ENCODE data around the gene DEAF1.

Gene DEAF1

DNA sequence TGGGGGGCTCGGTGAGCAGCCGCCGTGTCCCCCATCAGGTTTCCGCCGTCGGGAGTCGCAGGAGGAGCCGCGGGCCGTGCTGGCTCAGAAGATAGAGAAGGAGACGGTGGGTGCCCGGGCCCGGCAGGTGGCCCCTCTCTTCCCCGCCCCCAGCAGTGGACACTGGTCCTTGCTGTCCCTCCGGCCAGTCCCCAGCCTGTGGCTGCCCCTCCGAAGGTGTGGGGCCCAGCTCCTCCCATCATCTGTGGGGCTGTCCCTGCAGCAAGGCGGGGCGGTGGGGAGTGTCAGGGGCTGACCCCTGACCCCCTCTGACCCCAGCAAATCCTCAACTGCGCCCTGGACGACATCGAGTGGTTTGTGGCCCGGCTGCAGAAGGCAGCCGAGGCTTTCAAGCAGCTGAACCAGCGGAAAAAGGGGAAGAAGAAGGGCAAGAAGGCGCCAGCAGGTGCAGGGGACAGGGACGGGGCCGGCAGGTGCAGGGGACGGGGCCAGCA, 26.3 kb upstream of the DEAF1 start:
- DNase-seq (ENCODE audit: low spot score) = no peak

DNA sequence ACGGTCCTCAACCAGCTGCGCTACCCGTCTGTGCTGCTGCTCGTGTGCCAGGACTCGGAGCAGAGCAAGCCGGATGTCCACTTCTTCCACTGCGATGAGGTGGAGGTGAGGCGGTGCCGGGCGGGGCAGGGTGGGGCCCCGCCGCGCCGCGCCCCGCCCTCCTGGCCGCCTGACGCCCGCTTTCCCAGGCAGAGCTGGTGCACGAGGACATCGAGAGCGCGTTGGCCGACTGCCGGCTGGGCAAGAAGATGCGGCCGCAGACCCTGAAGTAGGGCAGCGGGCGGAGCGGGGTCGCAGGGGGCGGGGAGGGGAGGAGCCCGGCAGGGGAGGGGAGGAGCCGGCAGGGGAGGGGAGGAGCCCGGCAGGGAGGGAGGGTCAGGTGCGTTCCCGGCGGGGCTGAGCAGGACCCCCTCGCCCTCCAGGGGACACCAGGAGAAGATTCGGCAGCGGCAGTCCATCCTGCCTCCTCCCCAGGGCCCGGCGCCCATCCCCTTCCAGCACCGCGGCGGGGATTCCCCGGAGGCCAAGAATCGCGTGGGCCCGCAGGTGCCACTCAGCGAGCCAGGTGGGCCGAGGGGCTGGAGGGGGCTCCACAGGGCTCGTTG, 25.7 kb upstream of the DEAF1 start:
- no peak for DNase-seq (ENCODE audit: low spot score)

DNA sequence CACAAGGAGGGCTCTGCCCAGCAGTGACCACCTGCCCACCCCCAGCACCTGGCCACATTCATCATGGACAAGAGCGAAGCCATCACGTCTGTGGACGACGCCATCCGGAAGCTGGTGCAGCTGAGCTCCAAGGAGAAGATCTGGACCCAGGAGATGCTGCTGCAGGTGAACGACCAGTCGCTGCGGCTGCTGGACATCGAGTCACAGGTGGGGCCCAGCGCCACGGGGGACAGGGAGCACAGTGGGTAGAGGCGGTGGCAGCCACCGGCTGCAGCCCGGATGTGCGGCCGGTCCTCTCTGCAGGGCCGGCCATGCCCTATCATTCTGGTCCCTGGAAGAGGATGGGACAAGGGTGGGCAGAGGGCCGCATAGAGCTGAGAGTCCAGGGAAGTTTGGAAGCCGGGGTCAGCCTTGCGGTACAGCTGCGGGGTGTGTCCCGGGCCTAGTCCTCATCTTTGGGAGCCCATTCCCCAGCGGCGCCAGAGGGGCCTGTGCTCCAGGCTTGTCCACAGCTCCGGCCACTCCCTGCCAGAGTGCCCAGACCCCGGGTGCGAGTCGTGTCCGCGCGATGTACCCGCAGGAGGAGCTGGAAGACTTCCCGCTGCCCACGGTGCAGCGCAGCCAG, 25.1 kb upstream of the DEAF1 start:
- DNase-seq (ENCODE audit: low spot score) = no peak

DNA sequence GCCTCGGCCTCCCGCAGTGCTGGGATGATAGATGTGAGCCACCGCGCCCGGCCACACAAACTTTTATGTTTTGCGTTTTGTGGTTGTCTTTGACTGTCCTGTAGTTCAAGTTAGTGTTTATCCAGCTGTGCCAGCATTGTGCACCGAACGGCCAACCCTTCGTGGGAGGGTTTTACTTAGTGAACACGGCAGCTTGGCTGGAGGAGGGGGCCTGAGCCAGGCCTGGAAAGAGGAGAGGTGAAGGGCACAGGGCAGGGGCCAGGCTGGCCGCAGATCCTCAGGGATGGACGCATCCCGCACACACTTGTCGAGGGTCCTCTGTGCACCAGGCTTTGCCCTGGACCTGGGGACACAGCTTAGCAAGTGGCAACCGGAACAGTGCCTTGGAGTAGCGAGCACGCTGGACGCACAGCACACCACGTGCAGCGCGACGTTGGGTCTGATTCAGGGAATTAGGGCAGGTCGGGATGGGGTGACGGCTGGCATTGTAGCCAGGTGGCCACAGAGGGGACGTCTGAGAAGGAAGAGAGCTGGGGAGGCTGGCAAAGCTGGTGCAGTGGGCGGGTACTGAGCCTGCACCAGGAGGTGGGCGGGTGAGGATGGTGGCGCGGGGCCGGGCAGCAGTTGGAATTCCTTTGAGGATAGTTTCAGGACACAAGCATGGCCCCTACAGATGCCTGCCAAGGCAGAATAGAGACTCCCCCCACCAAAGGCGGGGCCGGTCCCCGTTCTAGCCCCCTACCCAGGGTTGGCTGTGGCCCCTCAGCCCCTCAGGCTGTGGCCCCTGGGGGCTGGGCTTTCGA, 24.4 kb upstream of the DEAF1 start:
- no peak for DNase-seq (ENCODE audit: low spot score)

DNA sequence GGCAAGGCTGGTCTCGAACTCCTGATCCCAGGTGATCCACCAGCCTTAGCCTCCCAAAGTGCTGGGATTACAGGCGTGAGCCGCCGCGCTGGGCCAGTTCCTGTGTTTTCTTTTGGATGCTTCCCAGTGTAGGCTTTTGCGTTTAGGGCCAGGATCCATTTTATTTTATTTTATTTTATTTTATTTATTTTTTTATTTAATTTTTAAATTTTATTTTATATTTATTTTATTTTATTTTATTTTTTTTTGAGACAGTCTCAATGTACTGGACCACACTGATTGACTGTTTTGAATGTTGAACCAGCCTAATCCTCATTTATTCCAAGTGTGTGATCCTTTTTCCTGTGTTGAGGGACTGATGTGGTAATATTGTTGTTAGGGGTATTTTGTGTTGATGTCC, 19.4 kb upstream of the DEAF1 start:
- DNase-seq (ENCODE audit: low spot score) = no peak

DNA sequence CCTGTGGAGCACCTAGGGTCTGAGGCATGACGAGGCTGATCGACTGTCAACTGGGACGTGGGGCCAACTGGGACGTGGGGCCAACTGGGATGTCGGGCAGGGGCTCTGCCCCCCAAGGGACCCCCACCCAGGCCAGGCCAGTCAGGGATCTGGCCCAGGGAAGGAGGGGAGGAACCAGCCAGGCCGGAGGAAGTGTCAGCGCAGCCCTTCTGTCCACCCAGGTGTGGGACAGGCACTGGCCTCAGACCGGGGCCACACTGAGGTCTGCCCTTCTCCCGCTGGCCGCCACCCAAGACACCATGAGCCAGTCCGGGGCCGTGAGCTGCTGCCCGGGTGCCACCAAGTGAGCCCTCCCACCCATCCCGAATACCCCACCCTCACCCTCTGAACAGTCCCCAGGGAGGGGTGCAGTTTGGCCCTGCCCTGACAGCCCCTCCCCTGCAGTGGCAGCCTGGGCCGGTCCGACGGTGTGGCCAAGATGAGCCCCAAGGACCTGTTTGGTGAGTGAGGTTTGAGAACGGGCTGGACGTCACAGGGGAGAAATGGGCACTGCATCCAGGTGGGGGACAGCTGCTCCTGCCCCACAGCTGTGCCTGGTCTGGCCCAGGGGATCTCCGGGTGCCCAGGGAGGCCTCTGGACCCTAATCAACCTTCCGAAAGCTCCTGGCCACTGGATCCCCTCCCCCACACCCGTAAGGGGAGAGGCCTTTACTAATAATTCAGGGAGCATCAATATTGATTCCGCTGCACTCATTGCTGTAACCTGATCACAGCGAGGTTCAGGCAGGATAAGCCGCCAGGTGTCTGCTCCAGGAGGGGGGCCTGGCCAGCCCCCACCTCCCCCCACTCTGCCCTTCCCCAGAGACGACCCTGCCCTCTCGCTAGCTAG, 14.3 kb upstream of the DEAF1 start:
- no peak for DNase-seq (ENCODE audit: low spot score)

DNA sequence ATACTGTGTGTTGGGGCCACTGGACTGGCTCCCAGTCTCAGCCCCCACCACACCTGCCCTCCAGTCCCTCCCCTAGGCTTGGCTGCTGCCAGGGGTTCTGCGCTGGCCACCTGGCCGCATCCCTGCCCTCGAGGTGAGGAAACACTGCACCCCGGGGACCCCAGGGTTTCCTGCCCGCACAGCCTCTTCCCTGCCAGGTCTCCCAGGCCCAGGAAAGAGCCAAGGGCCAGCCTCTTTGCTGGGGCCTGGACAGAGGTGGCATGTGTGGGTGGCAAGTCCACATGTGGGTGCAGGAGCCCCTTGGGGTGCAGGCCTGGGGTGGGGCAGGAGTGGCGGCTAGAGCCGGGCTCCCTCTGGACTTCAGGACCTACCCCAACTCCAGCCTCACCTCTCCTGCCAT, 13.5 kb upstream of the DEAF1 start:
- DNase-seq (ENCODE audit: low spot score) = no peak

DNA sequence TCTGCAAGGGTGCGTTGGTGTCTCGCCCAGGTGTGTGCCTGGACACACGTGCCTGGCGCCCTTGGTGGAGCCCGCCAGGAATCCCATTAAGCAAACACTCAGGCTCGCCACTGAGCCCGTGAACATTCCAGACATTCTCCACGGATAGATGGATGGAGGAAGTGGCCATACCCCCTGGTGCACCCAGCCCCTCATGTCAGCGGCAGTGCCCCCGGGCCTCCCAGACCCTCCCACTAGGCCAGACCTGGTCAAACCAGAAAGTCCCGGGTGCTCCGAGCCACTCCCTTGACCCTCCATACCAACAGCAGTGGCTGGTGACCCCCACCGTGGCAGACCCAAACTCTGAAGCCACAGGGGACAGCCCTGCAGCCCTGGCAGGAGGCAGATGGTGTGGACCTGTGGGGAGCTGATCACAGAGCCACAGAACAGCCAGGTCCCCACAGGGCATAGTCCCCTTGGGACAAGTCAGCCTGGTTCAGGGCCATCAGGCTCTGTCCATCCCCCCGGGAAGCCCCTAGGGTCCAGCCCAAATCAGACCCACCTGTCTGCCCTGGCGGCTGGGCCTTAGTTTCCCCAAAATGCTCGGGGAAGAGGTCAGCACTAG, 12.9 kb upstream of the DEAF1 start:
- DNase-seq (ENCODE audit: low spot score) = peak; percentile 20

DNA sequence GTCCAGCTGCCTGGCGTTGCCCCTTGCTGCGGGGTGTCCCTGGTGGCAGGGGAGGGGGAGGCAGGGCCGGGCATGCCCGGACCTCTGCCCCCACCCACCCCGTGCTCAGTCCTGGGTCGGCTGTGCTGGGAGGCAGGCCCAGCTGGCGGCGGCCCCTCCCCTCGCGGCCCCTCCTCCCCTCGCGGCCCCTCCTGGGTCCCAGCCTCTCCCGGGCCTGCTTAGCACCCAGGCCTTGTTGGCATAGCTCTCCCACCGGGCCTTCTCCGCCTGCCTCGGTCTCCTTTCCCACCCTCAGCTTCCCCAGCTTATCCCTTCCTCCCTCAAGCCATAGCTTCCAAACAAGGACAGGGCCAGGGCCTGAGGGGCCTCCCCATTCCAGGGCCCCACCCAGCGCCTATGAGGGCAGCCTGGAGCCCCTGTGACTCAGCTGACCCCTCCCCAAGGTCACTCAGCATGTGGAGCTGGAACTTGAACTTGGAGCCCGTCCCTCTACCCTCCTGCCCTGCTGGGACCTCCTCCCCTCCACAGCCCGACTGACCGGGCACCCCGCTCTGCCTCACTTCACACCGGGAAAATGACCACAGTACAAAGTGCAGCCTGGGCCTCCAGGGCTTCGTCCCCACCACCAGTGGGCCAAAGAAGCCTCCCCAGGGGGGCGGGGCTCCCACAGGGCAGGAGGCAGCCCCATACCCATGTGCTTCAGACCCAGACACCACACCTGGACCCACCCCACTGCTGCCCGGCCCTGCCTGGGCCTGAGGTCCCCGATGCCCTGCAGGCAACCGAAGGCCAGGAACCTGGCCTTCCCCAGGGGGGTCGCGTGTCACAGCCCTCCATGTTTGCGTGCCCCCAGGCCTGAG, 12.2 kb upstream of the DEAF1 start:
- peak; percentile 41 for DNase-seq (ENCODE audit: low spot score)

DNA sequence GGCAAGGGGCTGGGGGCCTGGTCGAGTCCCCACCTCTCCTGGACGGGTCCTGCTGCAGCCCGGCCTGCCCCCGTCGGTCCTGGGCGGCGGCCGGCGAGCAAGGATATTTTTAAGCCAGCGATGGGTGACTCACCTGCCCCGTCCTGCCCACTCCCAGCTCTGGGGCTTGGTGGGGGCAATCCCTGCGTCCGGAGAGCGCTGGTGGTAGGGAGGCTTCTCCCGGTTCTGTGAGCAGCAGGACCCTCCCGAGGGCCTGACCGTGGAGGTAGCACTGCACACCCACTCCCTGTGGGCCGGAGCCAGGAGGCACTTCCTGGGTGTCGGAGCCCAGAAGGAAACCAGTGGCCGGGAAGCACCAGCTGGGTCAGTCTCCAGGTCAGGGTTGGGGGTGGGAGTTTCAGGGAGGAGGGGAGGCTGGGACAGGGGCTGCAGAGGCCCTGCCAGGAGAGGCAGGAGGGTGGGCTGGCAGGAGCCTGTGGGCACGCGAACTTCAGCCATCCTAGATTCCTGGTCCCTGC, 11.5 kb upstream of the DEAF1 start:
- peak; percentile 41 for DNase-seq (ENCODE audit: low spot score)

DNA sequence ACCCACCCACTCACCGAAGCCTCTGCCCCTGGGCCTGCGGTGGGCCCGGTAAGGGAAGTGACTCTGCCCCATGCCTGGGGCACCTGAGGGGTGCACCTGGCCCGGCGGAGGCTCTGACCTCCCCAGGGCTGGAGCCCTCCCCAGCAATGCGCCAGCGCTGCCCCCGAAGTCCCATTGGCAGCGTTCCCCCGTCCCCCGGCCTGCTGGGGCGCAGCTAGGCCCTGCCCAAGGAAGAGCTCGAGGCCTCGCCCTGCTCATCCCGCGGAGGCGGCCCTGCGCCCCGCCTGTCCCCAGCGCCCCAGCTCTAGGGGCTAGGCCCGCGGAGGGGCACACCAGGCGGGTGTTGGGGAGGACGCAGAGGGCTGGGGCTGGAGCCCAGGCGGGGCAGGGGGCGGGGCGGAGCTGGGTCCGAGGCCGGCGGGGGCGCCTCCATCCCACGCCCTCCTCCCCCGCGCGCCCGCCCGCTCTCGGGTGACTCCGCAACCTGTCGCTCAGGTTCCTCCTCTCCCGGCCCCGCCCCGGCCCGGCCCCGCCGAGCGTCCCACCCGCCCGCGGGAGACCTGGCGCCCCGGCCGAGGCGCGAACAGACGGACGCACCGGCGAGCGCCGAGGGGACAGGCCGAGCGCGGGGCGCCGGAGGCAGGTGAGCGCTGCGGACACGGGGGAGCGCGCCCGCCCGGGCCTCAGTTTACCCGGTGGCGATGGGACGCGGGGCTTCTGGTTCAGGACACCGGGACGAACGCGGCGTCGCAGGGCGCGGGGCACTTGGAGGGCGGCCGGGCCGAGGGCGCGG, 10.8 kb upstream of the DEAF1 start, which contains the start of gene EPS8L2:
Gene EPS8L2 (plus strand): TSS at position 586 of the 793 bp plus-strand sequence. CDS start 3,177 bp downstream, outside the sequence.
- peak; percentile 46 for DNase-seq (ENCODE audit: low spot score)

DNA sequence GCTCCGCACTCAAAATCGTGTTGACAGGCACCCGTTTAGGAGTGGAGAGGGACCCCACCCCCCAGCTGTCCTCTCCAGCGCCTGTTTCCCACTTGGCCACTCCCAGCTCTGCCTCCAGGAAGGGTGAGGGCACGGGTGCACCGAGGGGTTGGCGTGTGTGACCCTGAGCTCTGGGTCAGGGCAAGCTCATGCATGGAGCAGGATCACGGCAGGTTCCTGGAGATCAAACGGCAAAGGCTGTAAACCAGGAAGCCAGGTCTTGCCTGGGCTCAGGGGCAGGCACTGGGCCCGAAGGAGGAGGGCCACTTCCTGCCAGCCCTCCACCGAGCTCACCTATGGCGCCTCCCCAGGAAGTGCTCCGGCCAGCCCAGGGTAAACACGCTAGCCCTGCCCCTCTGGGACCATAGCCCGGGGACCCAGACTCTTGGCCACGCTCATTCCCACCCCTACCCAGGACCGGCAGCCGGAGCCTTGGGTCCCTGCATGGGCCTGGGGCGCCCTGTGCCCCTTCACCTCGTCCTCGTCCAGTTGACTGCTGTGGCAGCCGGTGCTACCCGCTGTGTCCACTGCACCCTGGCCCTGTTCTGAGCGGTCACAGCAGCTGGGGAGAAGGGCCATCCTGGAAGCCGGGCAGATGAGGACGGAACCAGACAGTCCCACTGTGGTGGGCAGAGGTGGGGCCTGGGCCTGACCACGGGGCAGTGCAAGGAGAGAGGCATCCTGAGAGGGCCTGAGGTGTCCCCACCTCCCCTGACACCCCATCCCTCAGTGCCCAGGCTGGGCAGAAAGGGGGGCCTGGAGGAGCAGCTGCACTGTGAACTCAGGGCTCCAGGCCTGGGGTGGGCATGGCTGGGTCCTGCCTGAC, 10.0 kb upstream of the DEAF1 start:
- DNase-seq (ENCODE audit: low spot score) = no peak

DNA sequence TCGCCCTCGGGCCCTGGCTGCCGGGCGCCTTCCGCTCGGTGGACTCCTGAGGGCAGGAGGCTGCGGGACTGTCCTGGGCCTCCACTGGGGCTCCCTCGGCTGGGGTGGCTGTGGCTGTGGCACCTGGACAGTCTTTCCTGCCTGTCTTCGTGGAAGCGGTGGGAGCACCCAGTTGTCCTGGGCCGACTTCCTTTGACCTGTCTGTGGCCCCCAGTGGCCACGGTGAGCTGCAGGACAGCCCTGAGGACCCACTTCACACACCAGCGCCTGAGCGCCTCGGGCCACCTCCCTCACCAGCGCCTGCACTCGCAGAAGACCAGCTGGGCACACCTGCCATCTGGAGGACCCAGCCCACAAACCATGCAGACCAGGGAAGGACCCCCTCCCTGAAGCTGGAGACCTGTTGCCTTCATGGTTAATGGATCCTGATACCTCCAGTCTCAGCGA, 9.2 kb upstream of the DEAF1 start:
- no peak for DNase-seq (ENCODE audit: low spot score)

DNA sequence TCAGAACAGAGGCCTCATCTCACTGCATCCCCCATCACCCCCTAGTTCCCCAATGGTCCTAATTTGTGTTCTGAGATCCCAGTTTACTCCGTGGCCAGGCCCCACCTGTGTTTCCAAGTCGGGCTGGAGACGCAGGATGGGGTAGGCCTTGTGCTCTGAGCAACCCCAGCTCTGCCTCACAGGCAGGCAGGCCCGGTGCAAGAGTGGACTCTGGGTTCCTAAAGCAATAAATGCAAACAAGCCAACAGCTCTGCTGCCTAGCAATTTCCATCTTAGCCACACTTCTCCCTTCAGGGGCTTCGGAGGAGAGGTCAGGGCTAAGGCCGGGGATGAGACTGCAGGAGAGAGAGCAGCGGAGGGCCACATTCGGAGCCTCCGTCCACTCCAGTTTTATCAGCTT, 8.5 kb upstream of the DEAF1 start:
- DNase-seq (ENCODE audit: low spot score) = no peak

DNA sequence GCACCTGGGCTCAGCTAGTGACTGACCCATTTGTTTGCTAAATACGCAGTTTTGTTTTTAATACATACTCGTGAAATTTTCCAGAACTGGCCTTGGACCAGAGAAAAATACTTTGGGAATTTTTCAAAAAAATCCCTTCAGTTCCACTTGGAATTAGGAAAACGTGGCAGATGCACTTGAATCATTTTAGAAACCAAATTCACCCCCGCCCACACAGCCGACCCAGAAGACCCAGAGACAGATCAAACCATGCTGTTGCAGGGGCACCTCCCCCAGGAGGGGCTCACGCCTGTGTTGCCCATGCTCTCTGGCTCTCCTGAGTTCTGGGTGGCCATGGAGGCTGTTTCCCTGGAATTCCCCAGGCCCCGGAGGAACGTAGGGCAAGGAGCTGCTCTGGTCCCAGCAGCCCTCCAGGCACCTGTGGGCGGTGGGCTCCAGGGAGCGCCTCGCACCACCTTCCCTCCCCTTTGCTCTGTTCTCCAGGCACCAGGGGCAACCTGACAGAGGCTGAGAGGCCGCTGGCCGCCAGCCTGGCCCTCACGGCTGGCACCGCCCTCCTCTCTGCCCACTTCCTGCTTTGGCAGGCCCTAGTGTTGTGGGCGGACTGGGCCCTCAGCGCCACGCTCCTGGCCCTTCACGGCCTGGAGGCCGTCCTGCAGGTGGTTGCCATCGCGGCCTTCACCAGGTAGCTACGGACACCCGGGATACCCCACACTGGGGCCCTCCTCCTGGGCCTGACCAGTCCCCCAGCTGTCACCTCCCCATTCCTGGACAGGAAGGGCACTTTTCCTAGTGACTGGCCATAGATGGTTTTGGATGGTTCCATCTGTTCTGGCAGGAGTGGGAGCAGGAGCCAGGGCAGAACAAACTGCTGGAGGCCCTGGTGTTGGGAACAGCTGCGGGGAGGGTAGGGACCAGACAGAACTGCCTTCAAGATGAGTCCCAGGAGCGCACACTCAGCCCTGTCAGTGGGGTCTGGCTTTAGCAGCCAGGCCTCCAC, 7.7 kb upstream of the DEAF1 start:
- DNase-seq (ENCODE audit: low spot score) = no peak

DNA sequence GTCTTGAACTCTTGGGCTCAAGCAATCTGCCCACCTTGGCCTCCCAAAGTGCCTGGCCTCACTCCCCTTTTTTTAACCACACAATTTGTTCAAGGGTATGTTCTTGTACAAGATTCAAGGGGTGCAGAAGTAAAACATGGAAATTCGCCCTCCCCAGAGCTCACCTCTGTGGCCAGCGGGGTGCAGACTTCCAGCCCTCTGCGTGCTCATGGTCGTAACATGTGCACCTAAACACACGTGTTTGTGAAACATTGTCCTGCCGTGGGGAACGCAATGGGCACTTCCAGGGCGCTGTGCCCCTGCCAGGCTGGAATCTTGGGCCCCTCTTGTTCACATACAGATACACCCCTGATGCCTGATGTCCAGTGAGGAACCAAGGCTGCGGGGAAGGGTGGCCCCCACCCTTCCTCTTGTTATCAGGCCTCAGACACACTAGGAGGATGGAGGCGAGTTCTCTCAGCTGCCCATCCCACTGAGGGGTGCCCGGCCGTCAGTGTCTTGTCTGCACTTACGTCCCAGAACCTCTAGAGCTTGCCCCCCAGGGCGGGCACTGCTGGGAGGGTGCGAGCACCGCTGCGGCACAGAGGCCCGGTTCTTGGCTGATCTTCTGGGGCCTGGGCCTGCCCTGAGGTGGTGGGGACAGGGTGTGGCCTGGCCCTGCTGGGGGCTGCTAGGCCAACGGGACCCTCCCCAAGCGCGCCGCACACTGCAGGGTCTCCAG, 6.9 kb upstream of the DEAF1 start:
- DNase-seq (ENCODE audit: low spot score) = no peak

DNA sequence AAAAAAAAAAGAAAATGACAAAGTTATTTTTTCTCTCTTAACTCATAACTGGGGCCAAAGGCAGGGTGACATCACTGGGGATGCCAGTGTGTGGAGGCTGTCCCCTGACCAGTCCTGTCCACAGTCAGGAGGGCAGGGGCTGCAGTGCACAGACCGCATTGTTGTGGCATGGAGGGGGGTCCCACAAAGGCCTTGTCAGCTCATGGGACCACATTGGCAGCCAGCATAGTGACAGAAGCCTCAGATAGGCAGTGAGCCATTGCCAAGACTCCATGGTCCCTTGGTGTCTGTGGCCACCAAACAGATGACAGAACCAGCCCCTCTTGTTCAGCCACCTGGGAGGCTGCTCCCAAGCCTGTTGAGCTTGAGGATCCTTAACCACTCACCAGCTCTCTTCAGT, 4.7 kb upstream of the DEAF1 start:
- DNase-seq (ENCODE audit: low spot score) = no peak

Measured in LoVo (cell line).